ENCODE data around the gene KCNMA1.

DNA sequence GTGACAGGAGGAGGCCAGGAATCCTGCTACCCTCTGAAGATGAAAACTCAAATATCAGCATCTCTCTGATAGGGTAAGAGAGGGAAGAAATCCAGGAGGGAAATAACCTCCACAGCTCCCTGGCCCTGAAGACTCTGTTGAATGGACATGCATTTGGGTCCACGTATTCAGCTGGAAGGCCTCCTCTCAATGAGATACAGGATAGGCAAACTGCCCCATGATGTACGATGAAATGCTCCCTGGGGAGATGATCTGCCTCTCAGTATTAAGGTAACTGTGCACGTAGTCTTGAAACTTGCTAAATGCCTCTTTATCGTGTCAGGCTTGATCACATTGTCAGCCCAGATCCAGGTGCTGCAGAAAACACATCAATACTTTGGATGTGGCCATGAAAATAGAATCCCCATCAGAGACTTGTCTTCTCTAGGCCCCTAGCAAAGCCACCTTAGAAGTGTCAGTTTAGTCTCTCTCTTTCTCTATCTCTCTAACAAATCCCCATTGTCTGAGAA, 384.0 kb downstream of the KCNMA1 start:
- TF ChIP-seq CTCF (IDR thresholded peaks at IDR 0.05) (no peak), POLR2AphosphoS5 (IDR thresholded peaks at IDR 0.05) (no peak), POLR2A (IDR thresholded peaks at IDR 0.05) (no peak)
